SIG-M5 treated with dmso at 0.1 percent for 504 hours (cell line): ENCODE results near the gene PYROXD2.

Source experiments
- DNase-seq: peaks from one replicate; lab custom pipeline; 2025; ENCODE audit not compliant: unreplicated experiment; lab: John Stamatoyannopoulos, UW

Gene PYROXD2

GRCh38 chr10:98435178-98435577 lies 20.2 kb upstream of the PYROXD2 start:
- no peak for DNase-seq

- no peak for DNase-seq
Measured at GRCh38 chr10:98433881-98434732, 19.1 kb upstream of the PYROXD2 start.

- DNase-seq: no peak
Measured at GRCh38 chr10:98433371-98433770, 18.4 kb upstream of the PYROXD2 start.

- DNase-seq: no peak
Measured at GRCh38 chr10:98432330-98432729, 17.3 kb upstream of the PYROXD2 start.

- DNase-seq: no peak
Measured at GRCh38 chr10:98431016-98431415, 16.0 kb upstream of the PYROXD2 start.

GRCh38 chr10:98430427-98430826 lies 15.4 kb upstream of the PYROXD2 start:
- DNase-seq: no peak

- DNase-seq: no peak
Measured at GRCh38 chr10:98429320-98430072, 14.5 kb upstream of the PYROXD2 start.

- DNase-seq: no peak
Measured at GRCh38 chr10:98427011-98427515, 12.1 kb upstream of the PYROXD2 start.

- DNase-seq: peak; percentile 58
Measured at GRCh38 chr10:98425511-98426352, 10.8 kb upstream of the PYROXD2 start.

- DNase-seq: no peak
Measured at GRCh38 chr10:98424295-98425254, 9.6 kb upstream of the PYROXD2 start.

GRCh38 chr10:98423691-98424120 lies 8.7 kb upstream of the PYROXD2 start:
- no peak for DNase-seq

- no peak for DNase-seq
Measured at GRCh38 chr10:98422182-98422581, 7.2 kb upstream of the PYROXD2 start.

GRCh38 chr10:98420786-98421185 lies 5.8 kb upstream of the PYROXD2 start:
- DNase-seq: no peak

GRCh38 chr10:98419469-98420261 lies 4.7 kb upstream of the PYROXD2 start:
- no peak for DNase-seq

- no peak for DNase-seq
Measured at GRCh38 chr10:98418665-98419468, 3.9 kb upstream of the PYROXD2 start.

GRCh38 chr10:98417973-98418664 lies 3.1 kb upstream of the PYROXD2 start:
- DNase-seq: no peak

- no peak for DNase-seq
Measured at GRCh38 chr10:98417481-98417959, 2.5 kb upstream of the PYROXD2 start.
